H1 (cell line): Measurements from ENCODE around the gene ATP2B1. TPM values are rescaled to one million over a fixed set of nuclear protein-coding genes. Genes with fewer than 3 reads are reported as not detected.

ENCODE experiments used
- CBX5 ChIP-seq: fragments of 300-800, 300-1000 bp; sonication (generic); IDR thresholded peaks from 2 replicates; pipeline ENCODE4 v1.7.1; 2016; ENCODE audit warnings: antibody characterized with exemption, low read length, low read depth
- CHD1 ChIP-seq: IDR thresholded peaks from 2 replicates; pipeline ENCODE4 v1.6.1; 2012; ENCODE audit warnings: low read depth, low read length, improper control_type of control experiment
- GTF2F1 ChIP-seq: IDR thresholded peaks from 2 replicates; pipeline ENCODE4 v1.6.1; 2012; ENCODE audit warnings: low read depth, low read length, improper control_type of control experiment, borderline replicate concordance
- HDAC6 ChIP-seq: IDR thresholded peaks from one replicate; pipeline ENCODE4 v1.7.1; 2012; ENCODE audit warnings: low read depth, mild to moderate bottlenecking, inconsistent platforms, low read length, moderate library complexity
- JUN ChIP-seq: IDR thresholded peaks from 2 replicates; pipeline ENCODE4 v1.6.1; 2011; ENCODE audit warnings: low read depth, mild to moderate bottlenecking, improper control_type of control experiment, low read length
- NRF1 ChIP-seq: IDR thresholded peaks from 2 replicates; pipeline ENCODE4 v1.6.1; 2011; ENCODE audit warnings: mild to moderate bottlenecking, low read depth, low read length, improper control_type of control experiment
- SP1 ChIP-seq: IDR thresholded peaks from 2 replicates; pipeline ENCODE4 v1.6.1; 2011; ENCODE audit warnings: low read depth, low read length
- SP2 ChIP-seq: IDR thresholded peaks from 2 replicates; pipeline ENCODE4 v1.6.1; 2012; ENCODE audit warnings: mild to moderate bottlenecking, low read length, inconsistent platforms
- SP4 ChIP-seq: IDR thresholded peaks from 2 replicates; pipeline ENCODE4 v1.6.1; 2012; ENCODE audit warnings: low read length, inconsistent platforms
- YY1 ChIP-seq: IDR thresholded peaks from 2 replicates; pipeline ENCODE4 v1.6.1; 2011; ENCODE audit warnings: low read depth, mild to moderate bottlenecking, low read length
- polyA plus RNA-seq, 7 experiments: library from polyadenylated mRNA; depleted of rRNA in 3 of 7; stranded (reverse) in 5 of 7; unstranded in 2 of 7; fragments of >200 nt in 5 of 7; fragments of 200-250 nt in 2 of 7; gene quantifications; 1 replicate in 5 of 7; 2 replicates in 1 of 7; 4 replicates in 1 of 7; pipeline versions ENCODE4 v1.2.1 to v1.2.3, GENCODE V29; 2011 to 2013; ENCODE audit warnings: missing spikeins in 2 of 7, mixed read lengths in 2 of 7
- total RNA-seq: library from RNA; stranded (reverse); fragmentation: NEBNext Ultra II Directional; extraction: Animal tissue kit (Norgen Biotek cat#: 25700); gene quantifications from 2 replicates; pipeline ENCODE4 v1.2.1, GENCODE V29; 2021

ATP2B1 gene
- total and polyA plus RNA-seq, 2 of the 8 experiments (the other 6 are each of a cell fraction or from before 2014, with no cell fraction given) = 4.3 to 32.0 TPM

DNA sequence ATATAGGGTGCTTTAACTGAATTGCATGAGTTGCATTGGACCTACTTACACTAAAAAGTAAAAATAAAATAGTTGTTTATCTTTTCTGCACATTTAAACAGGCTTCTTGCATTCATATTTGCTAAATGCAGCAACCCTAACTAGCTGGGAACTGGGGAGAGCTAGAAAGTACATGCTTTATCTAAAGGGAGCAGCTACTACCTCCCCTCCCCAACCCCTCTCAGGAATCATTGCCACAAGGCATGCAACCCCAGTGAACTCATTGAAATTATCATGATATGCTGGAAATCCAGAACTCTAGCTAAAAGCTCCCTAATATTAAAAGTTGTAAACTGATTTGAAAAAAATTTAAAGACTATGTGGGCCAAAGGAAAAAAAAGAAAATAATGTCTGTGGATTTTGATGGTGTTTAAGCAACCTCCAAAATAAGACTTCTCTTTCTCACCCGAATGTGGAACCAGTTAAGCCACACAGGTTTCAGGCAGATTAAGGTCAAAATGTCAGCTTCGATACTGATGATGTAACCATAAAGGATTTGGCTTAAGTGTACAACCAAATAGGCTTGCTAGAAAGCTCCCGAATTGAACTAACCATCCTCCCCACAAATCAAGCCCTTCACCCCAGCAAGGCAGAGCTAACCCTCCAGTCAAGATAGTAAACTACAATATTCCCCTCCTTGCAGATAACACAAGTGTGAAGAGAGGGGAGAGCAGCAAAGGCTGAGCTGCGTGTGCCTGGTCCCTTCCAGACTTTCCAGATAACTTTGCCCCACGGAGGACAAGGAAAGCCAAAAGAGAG, 169.0 kb downstream of the ATP2B1 start (continued):
- TF ChIP-seq YY1 (no peak), SP2 (no peak), SP4 (no peak), JUN (no peak), HDAC6 (no peak), NRF1 (no peak), GTF2F1 (no peak), SP1 (no peak), CBX5 (no peak), CHD1 (no peak)
